ENCODE results near the gene DELE1. TPM values are rescaled to one million over a fixed set of nuclear protein-coding genes. Genes with fewer than 3 reads are reported as not detected.
"Not testable (repeated sequence)": the region's sequence is repeated elsewhere in the genome, so short reads cannot be mapped to it uniquely, and the experiment has no call there.

The DELE1 gene
- total and polyA plus RNA-seq, 4 donors, result 23.2 to 49.0 (median 40.3) TPM

GRCh38 chr5:141889282-141889871 lies 34.3 kb upstream of the DELE1 start:
- no peaks in the 10 kb centered on the region for H3K4me1 ChIP-seq (ENCODE audit: control insufficient read depth in 4 of 4, insufficient read depth in 4 of 4, low read length in 3 of 4)
- DNase-seq (ENCODE audit: low spot score), result no peak
- no peaks in the 10 kb centered on the region for H3K36me3 ChIP-seq (ENCODE audit: control insufficient read depth in 4 of 4, insufficient read depth in 3 of 4, low read depth in 1 of 4, low read length in 3 of 4)
- no peaks in the 10 kb centered on the region for H3K27me3 ChIP-seq (ENCODE audit: control insufficient read depth in 4 of 4, insufficient read depth in 4 of 4, low read length in 3 of 4)
- WGBS, result 42% methylated on average over 3 of the region's 3 CpGs
- no peaks in the 10 kb centered on the region for H3K9me3 ChIP-seq (ENCODE audit: control insufficient read depth in 4 of 4, low read length in 3 of 4)
- H3K27ac ChIP-seq (ENCODE audit: low read depth in 1 of 2, low read length in 2 of 2), result no peak overlapping the region
- TF ChIP-seq YY1 (IDR thresholded peaks at IDR 0.05), result no peak
- no peak for TF ChIP-seq HNF4A (conservative IDR thresholded peaks at IDR 0.05)
- peak; percentile 73 to 79 for TF ChIP-seq RAD21 (IDR thresholded peaks at IDR 0.05)
- TF ChIP-seq, protein P1, sequence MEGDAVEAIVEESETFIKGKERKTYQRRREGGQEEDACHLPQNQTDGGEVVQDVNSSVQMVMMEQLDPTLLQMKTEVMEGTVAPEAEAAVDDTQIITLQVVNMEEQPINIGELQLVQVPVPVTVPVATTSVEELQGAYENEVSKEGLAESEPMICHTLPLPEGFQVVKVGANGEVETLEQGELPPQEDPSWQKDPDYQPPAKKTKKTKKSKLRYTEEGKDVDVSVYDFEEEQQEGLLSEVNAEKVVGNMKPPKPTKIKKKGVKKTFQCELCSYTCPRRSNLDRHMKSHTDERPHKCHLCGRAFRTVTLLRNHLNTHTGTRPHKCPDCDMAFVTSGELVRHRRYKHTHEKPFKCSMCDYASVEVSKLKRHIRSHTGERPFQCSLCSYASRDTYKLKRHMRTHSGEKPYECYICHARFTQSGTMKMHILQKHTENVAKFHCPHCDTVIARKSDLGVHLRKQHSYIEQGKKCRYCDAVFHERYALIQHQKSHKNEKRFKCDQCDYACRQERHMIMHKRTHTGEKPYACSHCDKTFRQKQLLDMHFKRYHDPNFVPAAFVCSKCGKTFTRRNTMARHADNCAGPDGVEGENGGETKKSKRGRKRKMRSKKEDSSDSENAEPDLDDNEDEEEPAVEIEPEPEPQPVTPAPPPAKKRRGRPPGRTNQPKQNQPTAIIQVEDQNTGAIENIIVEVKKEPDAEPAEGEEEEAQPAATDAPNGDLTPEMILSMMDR (IDR thresholded peaks at IDR 0.05; ENCODE audit: low read depth, low read length, missing input control), result peak; percentile 32
- TF ChIP-seq FOXA2 (IDR thresholded peaks at IDR 0.05), result no peak
- H3K4me3 ChIP-seq (ENCODE audit: low read depth in 1 of 3, low read length in 3 of 3), result no peak overlapping the region
- no peak overlapping the region for H3K9ac ChIP-seq (ENCODE audit: low read depth in 1 of 2, low read length in 2 of 2)

- not testable (repeated sequence) for H3K9me3 ChIP-seq (ENCODE audit: control insufficient read depth in 4 of 4, low read length in 3 of 4); H3K9ac ChIP-seq (ENCODE audit: low read depth in 1 of 2, low read length in 2 of 2); DNase-seq (ENCODE audit: low spot score); H3K27ac ChIP-seq (ENCODE audit: low read depth in 1 of 2, low read length in 2 of 2); H3K36me3 ChIP-seq (ENCODE audit: control insufficient read depth in 4 of 4, insufficient read depth in 3 of 4, low read depth in 1 of 4, low read length in 3 of 4); H3K4me1 ChIP-seq (ENCODE audit: control insufficient read depth in 4 of 4, insufficient read depth in 4 of 4, low read length in 3 of 4); H3K4me3 ChIP-seq (ENCODE audit: low read depth in 1 of 3, low read length in 3 of 3); H3K27me3 ChIP-seq (ENCODE audit: control insufficient read depth in 4 of 4, insufficient read depth in 4 of 4, low read length in 3 of 4)
- WGBS, result 90% methylated on average over 2 of the region's 2 CpGs
Observed at GRCh38 chr5:141890429-141890828, 33.2 kb upstream of the DELE1 start.

DNA sequence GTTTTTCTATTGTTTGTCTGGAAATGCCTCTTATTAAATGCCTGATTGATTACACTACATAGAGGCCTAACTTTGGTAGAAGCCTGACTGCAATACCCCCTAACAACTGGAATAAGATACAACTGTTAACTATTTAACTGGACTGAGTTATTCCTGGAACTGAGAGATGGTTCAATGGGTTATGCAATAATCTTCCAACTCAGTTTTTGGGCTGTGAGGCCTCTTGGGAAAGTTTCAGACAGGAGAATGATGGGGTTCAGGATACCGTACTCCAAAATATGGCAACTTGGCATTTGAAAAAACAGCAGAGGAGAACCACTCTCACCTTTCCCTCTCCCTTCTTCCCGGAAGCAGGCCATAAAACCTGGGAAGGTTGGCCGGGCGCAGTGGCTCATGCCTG lies 26.2 kb upstream of the DELE1 start:
- no peaks in the 10 kb centered on the region for H3K9me3 ChIP-seq (ENCODE audit: control insufficient read depth in 4 of 4, low read length in 3 of 4)
- H3K27ac ChIP-seq (ENCODE audit: low read depth in 1 of 2, low read length in 2 of 2), result no peak overlapping the region
- no peak for DNase-seq (ENCODE audit: low spot score)
- no peak overlapping the region for H3K4me3 ChIP-seq (ENCODE audit: low read depth in 1 of 3, low read length in 3 of 3)
- no peak overlapping the region for H3K9ac ChIP-seq (ENCODE audit: low read depth in 1 of 2, low read length in 2 of 2)
- TF ChIP-seq EGR1 (IDR thresholded peaks at IDR 0.05; ENCODE audit: low read depth in 2 of 2) (no peak), GABPA (IDR thresholded peaks at IDR 0.05 in 1 of 2, conservative IDR thresholded peaks at IDR 0.05 in 1 of 2) (no peak), ATF3 (IDR thresholded peaks at IDR 0.05) (no peak), YY1 (IDR thresholded peaks at IDR 0.05) (no peak), SP1 (IDR thresholded peaks at IDR 0.05) (no peak), NR2F2 (IDR thresholded peaks at IDR 0.05) (no peak), MAX (IDR thresholded peaks at IDR 0.05) (no peak), RXRA (IDR thresholded peaks at IDR 0.05) (no peak), HNF4G (IDR thresholded peaks at IDR 0.05) (no peak), JUND (IDR thresholded peaks at IDR 0.05) (no peak), RAD21 (IDR thresholded peaks at IDR 0.05) (no peak), FOXA2 (IDR thresholded peaks at IDR 0.05) (no peak), REST (IDR thresholded peaks at IDR 0.05) (no peak), TAF1 (conservative IDR thresholded peaks at IDR 0.05) (no peak), HNF4A (conservative IDR thresholded peaks at IDR 0.05) (no peak), FOXA1 (IDR thresholded peaks at IDR 0.05) (no peak)
- TF ChIP-seq, protein P1 (IDR thresholded peaks at IDR 0.05; ENCODE audit: low read depth, low read length, missing input control), result no peak
- TF ChIP-seq, protein P2, sequence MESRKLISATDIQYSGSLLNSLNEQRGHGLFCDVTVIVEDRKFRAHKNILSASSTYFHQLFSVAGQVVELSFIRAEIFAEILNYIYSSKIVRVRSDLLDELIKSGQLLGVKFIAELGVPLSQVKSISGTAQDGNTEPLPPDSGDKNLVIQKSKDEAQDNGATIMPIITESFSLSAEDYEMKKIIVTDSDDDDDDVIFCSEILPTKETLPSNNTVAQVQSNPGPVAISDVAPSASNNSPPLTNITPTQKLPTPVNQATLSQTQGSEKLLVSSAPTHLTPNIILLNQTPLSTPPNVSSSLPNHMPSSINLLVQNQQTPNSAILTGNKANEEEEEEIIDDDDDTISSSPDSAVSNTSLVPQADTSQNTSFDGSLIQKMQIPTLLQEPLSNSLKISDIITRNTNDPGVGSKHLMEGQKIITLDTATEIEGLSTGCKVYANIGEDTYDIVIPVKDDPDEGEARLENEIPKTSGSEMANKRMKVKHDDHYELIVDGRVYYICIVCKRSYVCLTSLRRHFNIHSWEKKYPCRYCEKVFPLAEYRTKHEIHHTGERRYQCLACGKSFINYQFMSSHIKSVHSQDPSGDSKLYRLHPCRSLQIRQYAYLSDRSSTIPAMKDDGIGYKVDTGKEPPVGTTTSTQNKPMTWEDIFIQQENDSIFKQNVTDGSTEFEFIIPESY (IDR thresholded peaks at IDR 0.05), result no peak
- H3K36me3 ChIP-seq (ENCODE audit: control insufficient read depth in 4 of 4, insufficient read depth in 3 of 4, low read depth in 1 of 4, low read length in 3 of 4), result no peaks in the 10 kb centered on the region
- H3K4me1 ChIP-seq (ENCODE audit: control insufficient read depth in 4 of 4, insufficient read depth in 4 of 4, low read length in 3 of 4), result no peaks in the 10 kb centered on the region
- 93% methylated on average over 4 of the region's 4 CpGs for WGBS
- H3K27me3 ChIP-seq (ENCODE audit: control insufficient read depth in 4 of 4, insufficient read depth in 4 of 4, low read length in 3 of 4), result no peaks in the 10 kb centered on the region

All from liver (tissue), 9 donors.